NCI-H2196 (cell line): ENCODE results near the gene THSD4.

Experiments used
- DNase-seq: peaks from one replicate; lab custom pipeline; 2025; ENCODE audit not compliant: unreplicated experiment; lab: John Stamatoyannopoulos, UW

THSD4 gene

DNA sequence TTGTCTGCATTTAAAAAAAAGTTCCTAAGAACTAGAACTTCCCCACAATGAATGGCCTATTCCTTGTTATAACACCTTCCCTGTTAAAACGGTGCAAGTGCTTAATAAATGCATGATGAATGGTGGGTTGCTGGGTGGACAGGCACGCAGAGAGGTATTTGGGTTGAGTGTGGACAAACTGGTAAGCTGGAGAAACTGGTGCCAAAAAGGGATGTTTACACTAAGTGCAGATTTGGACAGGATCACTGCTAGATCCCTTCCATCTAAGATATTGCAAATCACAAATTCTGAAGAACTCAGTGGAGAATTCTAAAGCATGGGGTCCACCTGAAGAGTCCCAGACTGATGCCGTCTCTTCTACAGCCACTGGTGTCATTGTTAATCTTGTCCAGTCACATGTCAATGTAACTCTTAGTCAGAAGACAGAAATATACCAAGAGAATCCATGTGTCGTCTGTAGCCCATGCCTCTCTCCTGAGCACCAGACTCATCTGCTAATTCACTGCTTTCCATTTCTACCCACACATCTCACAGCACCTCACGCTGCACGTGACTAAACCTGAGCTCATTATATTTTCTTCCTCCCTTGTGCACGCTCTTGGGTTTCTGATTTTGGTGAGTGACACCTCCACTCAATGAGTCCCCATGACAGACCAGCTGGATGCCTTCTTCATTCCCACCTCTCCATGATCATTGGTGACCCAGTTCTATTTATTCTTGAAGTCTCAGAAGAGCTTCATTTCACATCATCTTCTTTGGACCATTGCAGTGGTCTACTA, 328.9 kb downstream of the THSD4 start:
- DNase-seq, result no peak

DNA sequence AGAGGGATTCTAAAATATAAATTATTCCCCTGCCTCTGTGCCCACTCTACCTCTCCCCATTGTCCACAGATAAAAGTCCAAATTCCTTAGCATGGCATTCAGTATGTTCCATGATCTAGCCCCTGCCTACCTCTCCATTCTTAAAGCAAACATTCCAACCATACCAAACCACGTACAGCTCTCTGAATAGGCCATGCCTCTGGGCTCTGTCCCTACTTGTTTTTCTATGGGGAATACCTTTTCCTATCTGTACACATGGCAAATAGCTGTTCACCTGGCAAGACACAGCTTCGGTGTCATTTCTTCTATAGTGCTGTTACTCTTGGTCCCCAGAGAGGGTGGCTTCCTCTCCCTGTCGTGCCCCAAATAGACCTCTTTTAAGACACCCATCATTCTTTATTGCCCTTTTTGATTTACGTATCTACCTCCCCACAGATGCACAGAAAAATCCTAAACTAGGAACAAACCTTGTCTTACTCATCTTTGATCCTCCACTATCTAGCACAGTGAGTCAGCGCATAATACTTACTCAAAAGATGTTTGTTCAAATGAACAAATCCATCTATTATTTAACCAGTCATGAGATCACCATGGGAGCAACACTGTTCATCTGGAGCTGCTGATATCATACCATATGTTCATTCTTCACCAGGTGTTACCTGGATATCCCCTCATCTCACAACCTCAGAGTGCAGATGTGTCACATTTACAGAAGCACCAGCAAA, 329.8 kb downstream of the THSD4 start:
- no peak for DNase-seq

- no peak for DNase-seq
These were observed 332.3 kb downstream of the THSD4 start for GRCh38 chr15:71447328-71448250.

DNA sequence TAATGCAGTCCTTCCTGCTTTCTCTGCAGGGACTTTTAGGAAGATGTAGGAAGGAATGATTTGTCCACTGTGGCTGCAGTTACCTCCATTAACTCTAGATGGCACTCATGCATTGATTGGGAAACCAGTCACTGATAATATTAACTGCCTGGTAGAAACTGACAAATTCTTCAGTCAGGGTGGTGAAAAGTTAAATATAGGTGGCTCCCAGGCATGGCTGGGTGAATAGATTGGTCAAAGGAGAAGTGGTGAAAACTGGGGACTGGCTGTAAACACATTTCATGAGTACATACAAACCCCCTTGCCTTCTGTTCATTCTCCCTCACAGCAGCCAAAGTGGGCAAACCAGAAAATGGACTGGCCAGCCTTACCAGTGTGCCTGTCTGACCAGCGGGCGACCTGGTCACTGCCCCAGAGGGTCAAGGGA, 333.4 kb downstream of the THSD4 start:
- peak; percentile 54 for DNase-seq

DNA sequence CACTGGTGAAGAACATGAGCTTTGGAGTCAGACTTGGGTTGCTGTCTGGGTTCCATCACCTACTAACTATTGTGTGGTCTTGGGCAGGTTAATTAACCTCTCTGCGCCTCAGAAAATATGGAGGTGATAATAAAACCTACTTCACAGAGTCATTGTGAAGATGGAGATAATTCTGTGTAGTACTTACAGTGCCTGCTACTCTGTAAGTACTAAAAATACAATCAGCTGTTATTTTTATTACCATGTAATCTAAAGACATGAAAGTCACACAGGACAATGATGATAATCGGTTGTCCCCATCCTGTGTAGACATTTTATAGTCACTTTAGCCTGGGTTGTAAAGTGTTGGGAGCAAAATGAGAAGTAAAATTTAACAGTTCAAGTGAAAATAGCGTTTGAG, 334.1 kb downstream of the THSD4 start:
- DNase-seq, result no peak

- no peak for DNase-seq
These were observed 334.7 kb downstream of the THSD4 start for GRCh38 chr15:71449956-71450355.

DNA sequence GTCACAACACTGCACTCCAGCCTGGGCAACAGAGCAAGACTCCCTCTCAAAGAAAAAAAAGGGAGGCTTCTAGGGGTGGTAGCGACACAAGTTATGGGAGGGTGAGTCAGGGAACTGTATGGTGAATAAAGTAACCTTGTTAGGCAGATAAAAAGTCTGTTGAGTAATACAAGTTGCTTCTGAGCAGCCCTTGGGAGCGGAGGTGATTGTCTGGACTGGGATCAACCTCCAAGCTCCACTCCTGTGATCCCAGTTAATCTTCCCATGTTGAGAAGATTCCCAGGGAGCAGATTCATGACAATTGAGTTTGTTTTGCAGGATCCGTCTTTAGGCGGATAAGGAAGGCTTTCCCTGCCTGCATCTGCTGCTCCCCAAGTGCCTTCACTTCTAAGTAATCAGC, 335.9 kb downstream of the THSD4 start:
- no peak for DNase-seq

- no peak for DNase-seq
These were observed 337.6 kb downstream of the THSD4 start for GRCh38 chr15:71452893-71453292.

- no peak for DNase-seq
These were observed 339.3 kb downstream of the THSD4 start for GRCh38 chr15:71454462-71454996.

DNA sequence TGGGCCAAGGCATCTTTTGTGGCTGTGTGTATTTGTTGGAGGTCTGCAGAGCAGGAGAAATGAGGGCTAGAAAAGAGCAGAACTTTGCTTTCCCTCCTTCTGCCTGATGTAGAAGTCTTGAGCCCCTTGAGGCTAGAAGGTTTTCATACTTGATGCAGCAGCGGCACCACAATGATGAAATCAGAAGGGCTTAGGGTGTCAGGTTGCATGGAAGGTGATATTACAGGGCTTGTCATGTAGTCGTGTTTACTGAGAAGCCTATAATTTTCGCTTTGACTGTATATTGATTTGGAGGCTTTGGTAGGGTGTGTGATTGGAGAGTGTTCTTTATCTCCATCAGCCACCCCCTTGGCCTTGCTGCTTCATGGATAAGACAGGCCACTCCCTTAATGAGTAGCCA, 339.8 kb downstream of the THSD4 start:
- DNase-seq, result no peak

- DNase-seq, result no peak
These were observed 340.6 kb downstream of the THSD4 start for GRCh38 chr15:71455878-71456277.

DNA sequence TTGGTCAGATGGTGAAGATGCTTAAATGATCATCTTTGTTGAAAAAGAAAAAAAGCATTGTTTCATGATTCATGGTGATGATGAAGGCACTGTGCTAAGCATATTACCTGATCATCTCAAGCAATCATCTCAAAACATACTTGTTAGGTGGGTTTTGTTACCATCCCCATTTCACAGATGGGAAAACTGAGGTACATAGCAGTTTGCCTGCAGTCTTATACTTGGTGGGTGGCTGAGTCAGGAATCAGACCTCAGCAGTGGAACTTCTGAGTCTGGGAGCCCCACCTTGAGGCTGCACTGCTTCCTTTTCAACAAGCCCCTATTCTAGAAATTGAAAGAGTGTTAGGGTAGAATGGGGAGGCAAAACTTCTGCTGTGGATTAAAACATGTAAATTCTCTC, 341.1 kb downstream of the THSD4 start:
- DNase-seq, result no peak

DNA sequence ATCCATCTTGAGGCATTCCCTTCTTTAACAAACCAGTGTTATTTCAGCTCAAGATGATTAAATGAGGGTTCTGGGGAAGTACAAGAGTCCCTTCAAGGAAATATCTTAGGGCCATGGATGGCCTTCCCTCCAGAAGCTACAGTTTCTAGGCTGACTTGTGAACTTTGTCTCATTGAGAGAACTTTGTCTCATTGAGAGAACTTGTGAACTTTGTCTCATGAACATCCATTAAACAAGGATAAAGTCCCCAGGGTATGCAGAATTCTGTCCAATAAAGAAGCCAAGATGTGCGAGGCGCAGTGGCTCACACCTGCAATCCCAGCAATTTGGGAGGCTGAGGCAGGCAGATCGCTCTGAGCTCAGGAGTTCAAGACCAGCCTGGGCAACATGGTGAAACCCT, 341.5 kb downstream of the THSD4 start:
- no peak for DNase-seq

DNA sequence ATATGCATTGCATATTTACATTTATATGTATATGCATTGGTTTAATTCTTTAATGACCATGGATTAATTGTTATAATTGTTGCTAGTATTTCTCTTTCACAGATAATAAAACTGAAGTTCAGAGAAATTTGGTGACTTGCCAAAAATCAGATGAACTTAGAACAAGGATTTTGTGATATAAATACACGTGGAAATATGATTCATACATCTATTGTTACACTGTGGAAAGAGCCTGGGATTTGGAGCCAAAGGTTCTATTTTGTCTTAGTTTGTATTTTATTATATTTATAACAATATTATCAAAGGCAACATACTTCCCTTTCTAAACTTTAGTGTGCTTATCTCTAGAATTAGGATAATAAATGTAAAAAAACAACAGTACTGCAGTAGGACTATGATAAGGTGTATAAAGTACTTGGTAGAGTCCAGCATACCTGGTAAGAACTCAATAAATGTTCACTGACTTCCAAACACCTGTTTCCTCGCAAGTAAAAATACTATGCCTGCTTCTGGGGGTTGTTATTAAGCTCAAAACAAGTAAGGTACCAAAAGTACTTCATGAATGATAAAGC, 342.9 kb downstream of the THSD4 start:
- no peak for DNase-seq

GRCh38 chr15:71461748-71462147, 346.5 kb downstream of the THSD4 start:
- no peak for DNase-seq

DNA sequence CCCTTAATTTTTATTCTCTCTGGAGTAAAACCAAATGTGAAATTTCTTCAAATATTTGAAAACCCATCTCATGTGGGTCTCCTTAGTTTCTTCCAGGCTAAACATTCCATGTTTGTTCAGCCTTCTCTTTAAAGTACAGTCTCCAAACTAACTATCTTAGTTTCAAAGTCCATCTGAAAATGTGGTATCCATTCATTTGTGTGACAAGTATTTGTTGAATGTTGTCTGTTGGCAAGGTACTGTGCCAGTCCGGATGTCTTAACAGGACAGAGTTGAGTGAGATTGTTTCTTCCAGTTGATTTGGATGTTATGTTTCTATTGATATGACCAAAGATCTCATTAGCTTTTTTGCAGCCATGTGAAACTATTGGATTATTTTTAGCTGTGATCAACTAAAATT, 347.4 kb downstream of the THSD4 start:
- no peak for DNase-seq

- DNase-seq, result no peak
These were observed 347.9 kb downstream of the THSD4 start for GRCh38 chr15:71463156-71463665.

GRCh38 chr15:71465131-71465955, 350.1 kb downstream of the THSD4 start:
- DNase-seq, result no peak

DNA sequence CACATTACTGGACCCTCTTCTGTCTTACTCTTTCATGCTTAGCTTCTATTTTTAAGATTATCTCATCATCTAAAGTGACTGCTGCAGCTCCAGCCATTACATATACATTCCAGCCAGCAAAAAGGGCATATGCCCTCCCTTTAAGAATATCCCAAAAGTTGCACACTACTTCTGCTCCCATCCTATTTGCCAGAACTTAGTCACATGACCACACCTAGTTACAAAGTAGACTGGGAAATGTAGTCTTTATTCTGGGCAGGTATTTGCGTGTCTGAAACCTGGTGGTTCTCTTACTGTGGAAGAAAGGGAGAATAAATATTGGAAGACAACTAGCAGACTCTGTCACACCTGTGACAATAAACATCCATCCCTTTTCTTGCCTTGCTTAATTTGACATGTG, 353.4 kb downstream of the THSD4 start:
- DNase-seq, result no peak

DNA sequence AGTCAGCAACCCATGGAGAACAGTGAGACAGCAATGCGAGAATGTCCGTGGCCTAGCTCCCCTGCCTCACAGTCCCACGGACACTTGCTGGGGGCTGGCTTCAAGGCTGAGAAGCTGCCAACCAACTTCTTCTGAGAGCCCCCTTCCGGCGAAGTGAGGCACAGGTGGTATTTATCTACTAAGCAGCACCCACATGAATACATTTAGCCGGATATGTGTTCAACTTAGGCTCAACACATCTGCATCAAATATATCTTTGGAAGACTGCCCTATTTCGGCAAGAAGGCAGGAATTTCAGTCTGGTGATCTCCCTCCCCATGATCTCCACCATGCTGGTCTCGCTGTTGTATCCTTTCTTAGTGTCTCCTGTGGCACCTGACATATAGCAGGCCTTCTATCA, 354.1 kb downstream of the THSD4 start:
- no peak for DNase-seq
